C4-2B (cell line): ENCODE measurements around the gene NDUFAF2.

Source experiments
- H3K27ac ChIP-seq: fragments of 450-650 bp; 2 replicates; pipeline ENCODE4 v1.5.1; 2017
- CTCF ChIP-seq: fragments of 450-650 bp; conservative IDR thresholded peaks from 2 replicates; pipeline ENCODE4 v1.5.1; 2017; ENCODE audit warnings: mild to moderate bottlenecking
- ZFX ChIP-seq: fragments of 450-650 bp; IDR thresholded peaks from 2 replicates; pipeline ENCODE4 v1.6.1; 2017

Gene NDUFAF2

GRCh38 chr5:60943624-60944023, 1.4 kb upstream of the NDUFAF2 start:
- H3K27ac ChIP-seq, result no peak overlapping the region
- TF ChIP-seq CTCF, result no peak
- TF ChIP-seq ZFX, result no peak

- no peak for TF ChIP-seq CTCF
- H3K27ac ChIP-seq, result peak overlapping the region; percentile 72
Observed at GRCh38 chr5:60945813-60946187, 795 bp downstream of the NDUFAF2 start.

GRCh38 chr5:60948738-60949137, 3.7 kb downstream of the NDUFAF2 start:
- TF ChIP-seq CTCF (no peak), ZFX (no peak)
- no peak overlapping the region for H3K27ac ChIP-seq

- H3K27ac ChIP-seq, result no peak overlapping the region
- TF ChIP-seq ZFX (no peak), CTCF (no peak)
Observed at GRCh38 chr5:60955239-60955638, 10.2 kb downstream of the NDUFAF2 start.

GRCh38 chr5:60958088-60958487, 13.1 kb downstream of the NDUFAF2 start:
- TF ChIP-seq CTCF, result no peak
- no peak for TF ChIP-seq ZFX
- no peak overlapping the region for H3K27ac ChIP-seq

GRCh38 chr5:60958712-60959111, 13.7 kb downstream of the NDUFAF2 start:
- H3K27ac ChIP-seq, result no peak overlapping the region
- TF ChIP-seq CTCF, result no peak
- no peak for TF ChIP-seq ZFX

GRCh38 chr5:60959156-60959555, 14.2 kb downstream of the NDUFAF2 start:
- no peak overlapping the region for H3K27ac ChIP-seq
- TF ChIP-seq ZFX (no peak), CTCF (peak; percentile 49)
